ENCODE results near the gene ADRM1. TPM values are rescaled to one million over a fixed set of nuclear protein-coding genes. Genes with fewer than 3 reads are reported as not detected.

ADRM1 gene
- total RNA-seq, 4 donors from 2014 or later: 89.9 to 140 (median 117) TPM

DNA sequence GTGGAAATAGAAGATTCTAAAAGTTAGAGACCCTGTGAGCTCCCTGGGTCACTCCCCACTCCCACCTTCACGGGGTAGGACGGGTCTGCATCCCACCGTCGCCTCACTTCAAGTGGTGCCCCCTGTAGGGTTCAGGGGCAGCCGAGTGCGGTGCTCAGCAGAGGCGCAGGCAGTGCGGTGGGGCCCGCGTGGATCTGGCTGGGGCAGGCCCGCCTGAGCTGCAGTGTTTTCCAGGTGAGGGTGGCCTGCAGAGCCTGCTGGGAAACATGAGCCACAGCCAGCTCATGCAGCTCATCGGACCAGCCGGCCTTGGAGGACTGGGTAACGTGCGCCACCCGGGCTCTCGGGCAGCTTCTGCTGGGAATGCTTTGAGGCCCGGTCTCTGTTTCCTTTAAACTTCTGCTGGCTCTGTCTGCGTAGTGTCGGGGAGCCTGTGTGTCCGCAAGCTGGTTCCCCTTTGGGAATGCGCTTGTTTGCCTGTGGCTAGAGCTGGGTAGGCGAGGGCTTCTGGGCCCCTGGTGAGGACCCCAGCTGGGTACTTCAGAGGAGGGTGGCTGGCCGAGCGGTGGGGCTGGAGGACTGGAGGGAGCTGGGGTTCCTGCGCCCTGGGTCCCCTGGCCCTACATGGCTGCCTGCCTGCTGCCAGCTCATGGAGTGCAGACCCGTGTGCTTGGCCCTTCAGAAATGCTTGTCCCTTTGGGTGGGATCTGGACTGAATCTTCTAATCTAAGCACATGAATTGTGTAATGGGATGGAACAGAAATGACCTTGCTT is 3.8 kb downstream of the ADRM1 start:
- Histone ChIP-seq H3K36me3 (peaks cover 57% of the 10 kb centered on the region in 2 donors), H3K27me3 (no peaks in the 10 kb centered on the region), H3K27ac (no peak overlapping the region), H3K9me3 (no peaks in the 10 kb centered on the region), H3K4me3 (replicated peaks in 1 of 3) (no peak overlapping the region), H3K4me1 (peaks cover 19 to 23% of the 10 kb centered on the region in 2 donors)
- no peak for TF ChIP-seq POLR2A (IDR thresholded peaks at IDR 0.05)
- TF ChIP-seq CTCF (IDR thresholded peaks at IDR 0.05): no peak
- WGBS, 2 donors: 88 to 91% methylated on average over 14 to 23 of the region's 27 CpGs
- intact Hi-C loops (cut with DNase I): loop anchor here (10.0 kb wide), 1 partner anchor 188 kb away; no protein-coding TSS in a partner anchor
- DNase-seq: no peak

DNA sequence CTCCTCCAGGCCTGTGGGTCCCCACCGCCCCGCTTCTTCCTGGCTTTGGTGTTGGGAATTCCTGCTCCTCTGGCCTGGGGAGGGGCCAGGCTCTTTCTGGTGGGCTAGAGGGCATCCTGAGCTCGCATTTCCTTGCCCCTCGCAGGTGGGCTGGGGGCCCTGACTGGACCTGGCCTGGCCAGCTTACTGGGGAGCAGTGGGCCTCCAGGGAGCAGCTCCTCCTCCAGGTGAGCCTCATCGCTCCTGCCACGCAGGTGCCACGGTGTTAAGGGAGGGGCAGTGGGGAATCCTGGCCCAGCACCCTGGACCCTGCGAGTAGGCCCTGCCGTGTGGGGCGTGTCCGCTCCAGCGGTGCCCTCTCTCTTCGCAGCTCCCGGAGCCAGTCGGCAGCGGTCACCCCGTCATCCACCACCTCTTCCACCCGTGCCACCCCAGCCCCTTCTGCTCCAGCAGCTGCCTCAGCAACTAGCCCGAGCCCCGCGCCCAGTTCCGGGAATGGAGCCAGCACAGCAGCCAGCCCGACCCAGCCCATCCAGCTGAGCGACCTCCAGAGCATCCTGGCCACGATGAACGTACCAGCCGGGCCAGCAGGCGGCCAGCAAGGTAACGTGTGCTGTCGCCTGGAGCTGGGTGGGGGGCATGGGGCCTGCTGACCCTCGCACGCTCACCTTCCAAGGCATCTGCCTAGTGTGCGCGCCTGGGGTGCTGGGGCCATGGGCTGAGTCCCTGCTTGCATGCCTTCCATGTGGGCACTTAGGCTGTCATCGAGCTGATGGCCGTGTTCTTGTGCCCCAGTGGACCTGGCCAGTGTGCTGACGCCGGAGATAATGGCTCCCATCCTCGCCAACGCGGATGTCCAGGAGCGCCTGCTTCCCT is 4.7 kb downstream of the ADRM1 start:
- peaks cover 19 to 23% of the 10 kb centered on the region in 2 donors for H3K4me1 ChIP-seq
- H3K27me3 ChIP-seq: no peaks in the 10 kb centered on the region
- intact Hi-C loops (cut with DNase I): loop anchor here (10.0 kb wide), 1 partner anchor 187 kb away; no protein-coding TSS in a partner anchor
- DNase-seq: no peak
- no peaks in the 10 kb centered on the region for H3K9me3 ChIP-seq
- TF ChIP-seq POLR2A (IDR thresholded peaks at IDR 0.05): no peak
- no peak for TF ChIP-seq CTCF (IDR thresholded peaks at IDR 0.05)
- no peak overlapping the region for H3K4me3 ChIP-seq (replicated peaks in 1 of 3)
- H3K36me3 ChIP-seq: peaks cover 66% of the 10 kb centered on the region in 2 donors
- no peak overlapping the region for H3K27ac ChIP-seq
- WGBS, 2 donors: 82 to 91% methylated on average over 17 to 29 of the region's 42 CpGs

DNA sequence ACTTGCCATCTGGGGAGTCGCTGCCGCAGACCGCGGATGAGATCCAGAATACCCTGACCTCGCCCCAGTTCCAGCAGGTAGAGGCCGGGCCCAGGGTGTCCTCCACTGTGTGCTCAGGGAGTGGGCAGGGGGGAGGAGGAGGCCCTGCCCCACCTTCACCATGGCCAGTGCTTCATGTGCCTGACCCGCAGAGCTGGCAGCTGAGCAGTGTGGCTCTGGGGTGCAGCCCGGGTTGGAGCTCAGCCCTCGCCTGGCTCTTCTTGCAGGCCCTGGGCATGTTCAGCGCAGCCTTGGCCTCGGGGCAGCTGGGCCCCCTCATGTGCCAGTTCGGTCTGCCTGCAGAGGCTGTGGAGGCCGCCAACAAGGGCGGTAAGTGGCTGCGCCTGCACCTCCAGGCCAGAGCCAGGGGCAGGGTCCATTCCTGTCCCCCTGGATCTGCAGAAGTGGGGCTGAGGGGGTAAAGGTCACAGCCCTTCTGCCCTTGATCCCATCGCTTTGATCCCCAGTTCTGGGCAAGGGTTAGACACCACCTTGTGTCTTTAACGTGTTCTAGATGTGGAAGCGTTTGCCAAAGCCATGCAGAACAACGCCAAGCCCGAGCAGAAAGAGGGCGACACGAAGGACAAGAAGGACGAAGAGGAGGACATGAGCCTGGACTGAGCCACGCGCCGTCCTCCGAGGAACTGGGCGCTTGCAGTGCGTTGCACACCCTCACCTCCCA is 5.5 kb downstream of the ADRM1 start:
- H3K27me3 ChIP-seq: no peaks in the 10 kb centered on the region
- H3K36me3 ChIP-seq: peaks cover 74% of the 10 kb centered on the region in 2 donors
- H3K4me1 ChIP-seq: peaks cover 19 to 23% of the 10 kb centered on the region in 2 donors
- DNase-seq: no peak
- H3K9me3 ChIP-seq: no peaks in the 10 kb centered on the region
- H3K4me3 ChIP-seq (replicated peaks in 1 of 3): no peak overlapping the region
- intact Hi-C loops (cut with DNase I): loop anchor here (10.0 kb wide), 1 partner anchor 187 kb away; no protein-coding TSS in a partner anchor
- TF ChIP-seq POLR2A (IDR thresholded peaks at IDR 0.05) (no peak), CTCF (IDR thresholded peaks at IDR 0.05) (no peak)
- WGBS, 2 donors: 92 to 96% methylated on average over 15 to 28 of the region's 29 CpGs
- H3K27ac ChIP-seq: no peak overlapping the region

DNA sequence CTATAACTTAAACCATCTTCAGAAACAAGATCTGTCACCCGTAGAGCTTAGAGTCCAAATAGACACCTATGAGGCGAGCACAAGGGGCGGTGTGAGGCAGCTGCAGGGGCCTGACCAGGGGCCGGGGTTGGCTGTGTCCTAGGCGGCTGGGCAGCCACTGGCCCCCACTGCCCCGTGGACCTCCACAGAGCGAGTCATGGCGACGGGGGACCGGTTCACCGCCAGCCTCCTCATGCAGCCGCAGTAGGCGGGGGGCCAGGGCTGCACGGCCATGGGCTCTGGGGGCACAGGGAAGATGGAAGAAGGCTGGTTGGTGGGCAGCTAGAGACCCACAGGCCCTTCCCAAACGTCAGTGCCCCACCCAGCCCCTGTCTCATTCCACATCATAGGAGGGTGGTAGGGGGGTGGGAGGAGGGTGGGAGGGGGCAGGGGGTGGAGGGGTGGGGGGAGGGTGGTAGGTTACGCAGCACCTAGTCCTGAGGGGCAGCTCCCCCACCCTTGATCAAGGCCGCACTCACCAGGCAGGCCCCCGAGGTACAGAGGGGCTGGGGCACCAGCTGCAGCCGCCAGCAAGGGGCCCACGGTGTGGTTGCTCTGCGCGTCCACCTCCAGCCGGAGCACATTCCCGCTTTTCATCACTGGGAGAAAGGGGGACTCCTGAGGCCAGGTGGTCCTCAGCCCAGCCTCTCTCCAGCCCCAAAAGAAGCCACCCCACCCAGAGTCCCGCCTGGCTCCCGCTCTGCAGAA is 6.6 kb downstream of the ADRM1 start:
- WGBS, 2 donors: 94% methylated on average over 9 to 13 of the region's 26 CpGs
- Histone ChIP-seq H3K4me1 (peaks cover 11 to 14% of the 10 kb centered on the region in 2 donors), H3K27me3 (no peaks in the 10 kb centered on the region), H3K4me3 (replicated peaks in 1 of 3) (no peak overlapping the region), H3K9me3 (no peaks in the 10 kb centered on the region), H3K27ac (no peak overlapping the region), H3K36me3 (peaks cover 80 to 81% of the 10 kb centered on the region in 2 donors)
- intact Hi-C loops (cut with DNase I): loop anchor here (10.0 kb wide), 1 partner anchor 185 kb away; no protein-coding TSS in a partner anchor
- TF ChIP-seq CTCF (IDR thresholded peaks at IDR 0.05) (no peak), POLR2A (IDR thresholded peaks at IDR 0.05) (no peak)
- no peak for DNase-seq
